GM21526 (cell line): ENCODE data around the gene DMXL1.

Experiments used
- ATAC-seq: cut with Tn5 transposase; IDR thresholded peaks from one replicate; pipeline ENCODE4 v1.9.1; 2021; ENCODE audit warnings: moderate library complexity; ENCODE audit not compliant: unreplicated experiment, low FRiP score

Gene DMXL1

GRCh38 chr5:119267958-119268386, 197.1 kb downstream of the DMXL1 start:
- ATAC-seq, result peak; percentile 68

- ATAC-seq, result peak; percentile 87
Observed at GRCh38 chr5:119268387-119269060, 197.6 kb downstream of the DMXL1 start.

- ATAC-seq, result peak; percentile 4
Observed at GRCh38 chr5:119269061-119269944, 198.4 kb downstream of the DMXL1 start.

GRCh38 chr5:119270121-119270565, 199.3 kb downstream of the DMXL1 start:
- no peak for ATAC-seq

GRCh38 chr5:119270960-119271757, 200.3 kb downstream of the DMXL1 start:
- ATAC-seq, result no peak

- no peak for ATAC-seq
Observed at GRCh38 chr5:119271758-119272730, 201.2 kb downstream of the DMXL1 start.

- no peak for ATAC-seq
Observed at GRCh38 chr5:119273391-119273839, 202.5 kb downstream of the DMXL1 start.

- no peak for ATAC-seq
Observed at GRCh38 chr5:119274030-119274766, 203.3 kb downstream of the DMXL1 start.

- no peak for ATAC-seq
Observed at GRCh38 chr5:119274767-119275130, 203.9 kb downstream of the DMXL1 start.

- peak; percentile 17 for ATAC-seq
Observed at GRCh38 chr5:119275146-119275545, 204.3 kb downstream of the DMXL1 start.

- peak; percentile 70 for ATAC-seq
Observed at GRCh38 chr5:119275601-119276173, 204.8 kb downstream of the DMXL1 start.

GRCh38 chr5:119276978-119277377, 206.1 kb downstream of the DMXL1 start:
- no peak for ATAC-seq

- no peak for ATAC-seq
Observed at GRCh38 chr5:119279093-119279492, 208.2 kb downstream of the DMXL1 start.

GRCh38 chr5:119280380-119280779, 209.5 kb downstream of the DMXL1 start:
- ATAC-seq, result no peak

- ATAC-seq, result no peak
Observed at GRCh38 chr5:119282628-119283027, 211.7 kb downstream of the DMXL1 start.

GRCh38 chr5:119284031-119284430, 213.1 kb downstream of the DMXL1 start:
- no peak for ATAC-seq

- no peak for ATAC-seq
Observed at GRCh38 chr5:119285070-119285916, 214.4 kb downstream of the DMXL1 start.
